ENCODE measurements around the gene KRT17.
"Not testable (repeated sequence)": the region's sequence is repeated elsewhere in the genome, so short reads cannot be mapped to it uniquely, and the experiment has no call there.

The KRT17 gene

GRCh38 chr17:41635121-41636097 is 11.0 kb upstream of the KRT17 start:
- H4K20me1 ChIP-seq, result no peaks in the 10 kb centered on the region
- H3K4me1 ChIP-seq, result no peaks in the 10 kb centered on the region
- no peak for TF ChIP-seq Cebpa-rat (IDR thresholded peaks at IDR 0.05)
- no peaks in the 10 kb centered on the region for H3K9me3 ChIP-seq
- H3K4me2 ChIP-seq, result no peak overlapping the region
- H3K4me3 ChIP-seq, result no peak overlapping the region
- H3K27ac ChIP-seq, result no peak overlapping the region
- H3K36me3 ChIP-seq, result no peaks in the 10 kb centered on the region
- H3K9ac ChIP-seq, result no peak overlapping the region
- no peaks in the 10 kb centered on the region for H3K27me3 ChIP-seq

GRCh38 chr17:41634639-41635038 is 10.3 kb upstream of the KRT17 start:
- no peaks in the 10 kb centered on the region for H3K9me3 ChIP-seq
- no peaks in the 10 kb centered on the region for H4K20me1 ChIP-seq
- H3K9ac ChIP-seq, result no peak overlapping the region
- no peak overlapping the region for H3K4me2 ChIP-seq
- H3K4me1 ChIP-seq, result no peaks in the 10 kb centered on the region
- no peaks in the 10 kb centered on the region for H3K27me3 ChIP-seq
- H3K27ac ChIP-seq, result no peak overlapping the region
- H3K4me3 ChIP-seq, result no peak overlapping the region
- TF ChIP-seq Cebpa-rat (IDR thresholded peaks at IDR 0.05), result no peak
- H3K36me3 ChIP-seq, result no peaks in the 10 kb centered on the region

- TF ChIP-seq Cebpa-rat (IDR thresholded peaks at IDR 0.05), result no peak
- Histone ChIP-seq H3K36me3 (no peaks in the 10 kb centered on the region), H3K27ac (no peak overlapping the region), H4K20me1 (no peaks in the 10 kb centered on the region), H3K4me1 (no peaks in the 10 kb centered on the region), H3K4me3 (no peak overlapping the region), H3K27me3 (no peaks in the 10 kb centered on the region), H3K9ac (no peak overlapping the region), H3K9me3 (no peaks in the 10 kb centered on the region), H3K4me2 (no peak overlapping the region)
Measured at GRCh38 chr17:41633556-41634199, 9.3 kb upstream of the KRT17 start.

GRCh38 chr17:41632482-41633105 is 8.2 kb upstream of the KRT17 start:
- no peak for TF ChIP-seq Cebpa-rat (IDR thresholded peaks at IDR 0.05)
- Histone ChIP-seq H3K27ac (no peak overlapping the region), H3K4me1 (no peaks in the 10 kb centered on the region), H3K4me2 (no peak overlapping the region), H3K9me3 (no peaks in the 10 kb centered on the region), H4K20me1 (no peaks in the 10 kb centered on the region), H3K9ac (no peak overlapping the region), H3K4me3 (no peak overlapping the region), H3K36me3 (no peaks in the 10 kb centered on the region), H3K27me3 (no peaks in the 10 kb centered on the region)

GRCh38 chr17:41631898-41632285 is 7.5 kb upstream of the KRT17 start:
- H3K4me1 ChIP-seq, result no peaks in the 10 kb centered on the region
- no peak overlapping the region for H3K4me3 ChIP-seq
- H3K9me3 ChIP-seq, result no peaks in the 10 kb centered on the region
- H3K36me3 ChIP-seq, result no peaks in the 10 kb centered on the region
- no peak overlapping the region for H3K4me2 ChIP-seq
- H3K27ac ChIP-seq, result no peak overlapping the region
- TF ChIP-seq Cebpa-rat (IDR thresholded peaks at IDR 0.05), result no peak
- H3K27me3 ChIP-seq, result no peaks in the 10 kb centered on the region
- no peaks in the 10 kb centered on the region for H4K20me1 ChIP-seq
- H3K9ac ChIP-seq, result no peak overlapping the region

- Histone ChIP-seq H3K9ac (no peak overlapping the region), H3K4me3 (no peak overlapping the region), H3K4me1 (no peaks in the 10 kb centered on the region), H3K27ac (no peak overlapping the region), H3K27me3 (no peaks in the 10 kb centered on the region), H3K36me3 (no peaks in the 10 kb centered on the region), H4K20me1 (no peaks in the 10 kb centered on the region), H3K9me3 (no peaks in the 10 kb centered on the region), H3K4me2 (no peak overlapping the region)
- no peak for TF ChIP-seq Cebpa-rat (IDR thresholded peaks at IDR 0.05)
Measured at GRCh38 chr17:41631025-41631897, 6.9 kb upstream of the KRT17 start.

GRCh38 chr17:41629826-41630670 is 5.7 kb upstream of the KRT17 start:
- Histone ChIP-seq H3K27me3 (no peaks in the 10 kb centered on the region), H3K9me3 (no peaks in the 10 kb centered on the region), H3K27ac (no peak overlapping the region), H4K20me1 (no peaks in the 10 kb centered on the region), H3K4me3 (no peak overlapping the region), H3K9ac (no peak overlapping the region), H3K36me3 (no peaks in the 10 kb centered on the region), H3K4me2 (no peak overlapping the region), H3K4me1 (no peaks in the 10 kb centered on the region)
- no peak for TF ChIP-seq Cebpa-rat (IDR thresholded peaks at IDR 0.05)

- H3K36me3 ChIP-seq, result no peaks in the 10 kb centered on the region
- no peak overlapping the region for H3K9ac ChIP-seq
- no peaks in the 10 kb centered on the region for H3K27me3 ChIP-seq
- no peak overlapping the region for H3K4me3 ChIP-seq
- H4K20me1 ChIP-seq, result no peaks in the 10 kb centered on the region
- peaks cover 5% of the 10 kb centered on the region; the same call in 1 of the 2 replicates for H3K4me1 ChIP-seq
- no peak overlapping the region for H3K27ac ChIP-seq
- no peak for TF ChIP-seq Cebpa-rat (IDR thresholded peaks at IDR 0.05)
- H3K4me2 ChIP-seq, result no peak overlapping the region
- H3K9me3 ChIP-seq, result no peaks in the 10 kb centered on the region
Measured at GRCh38 chr17:41629316-41629715, 4.9 kb upstream of the KRT17 start.

GRCh38 chr17:41628621-41629255 is 4.4 kb upstream of the KRT17 start:
- H3K27ac ChIP-seq, H3K36me3 ChIP-seq, H3K9me3 ChIP-seq, H3K27me3 ChIP-seq, H4K20me1 ChIP-seq, H3K4me3 ChIP-seq, H3K4me1 ChIP-seq, H3K4me2 ChIP-seq, H3K9ac ChIP-seq: not testable (repeated sequence)

- H3K27me3 ChIP-seq, H3K4me1 ChIP-seq, H3K4me2 ChIP-seq, H4K20me1 ChIP-seq, H3K36me3 ChIP-seq, H3K4me3 ChIP-seq, H3K27ac ChIP-seq, H3K9ac ChIP-seq, H3K9me3 ChIP-seq: not testable (repeated sequence)
Measured at GRCh38 chr17:41628073-41628370, 3.6 kb upstream of the KRT17 start.
